Esophagus muscularis mucosa (tissue), 4 donors: ENCODE data around the gene DBF4B. TPM values are rescaled to one million over a fixed set of nuclear protein-coding genes. Genes with fewer than 3 reads are reported as not detected.

Source experiments
- DNase-seq: peaks from one replicate; pipeline ENCODE4 v3.0.0-alpha.2; 2017; ENCODE audit errors: extremely low spot score
- H3K27ac ChIP-seq, 4 donors: fragments of 200-600 bp; sonication (generic); replicated peaks in 1 of 4; 1 replicate in 3 of 4; 2 replicates in 1 of 4; pipeline ENCODE4 v1.5.1; 2016 to 2019; ENCODE audit warnings: mild to moderate bottlenecking in 1 of 4
- H3K27me3 ChIP-seq, 4 donors: fragments of 200-600 bp; sonication (generic); one replicate each; pipeline versions ENCODE4 v1.5.1 to v1.6.0; 2016 to 2019
- H3K36me3 ChIP-seq, 4 donors: fragments of 200-600 bp; sonication (generic); one replicate each; pipeline ENCODE4 v1.5.1; 2016 to 2019
- H3K4me1 ChIP-seq, 4 donors: fragments of 200-600 bp; sonication (generic); one replicate each; pipeline ENCODE4 v1.5.1; 2016 to 2019
- H3K4me3 ChIP-seq, 4 donors: fragments of 200-600 bp; sonication (generic); 1 replicate in 2 of 4; 2 replicates in 2 of 4; pipeline ENCODE4 v1.5.1; 2016 to 2019; ENCODE audit warnings: mild to moderate bottlenecking in 4 of 4, moderate library complexity in 1 of 4
- H3K9me3 ChIP-seq, 4 donors: fragments of 200-600 bp; sonication (generic); 1 replicate in 3 of 4; 2 replicates in 1 of 4; pipeline ENCODE4 v1.5.1; 2016 to 2019
- EP300 ChIP-seq: sonication (generic); formaldehyde crosslinking; IDR thresholded peaks from one replicate; pipeline ENCODE4 v1.6.1; 2017; ENCODE audit warnings: antibody characterized with exemption
- POLR2A ChIP-seq: fragments of 450-650 bp; IDR thresholded peaks from one replicate; pipeline ENCODE4 v1.6.1; 2017; ENCODE audit warnings: antibody characterized with exemption, moderate library complexity, mild to moderate bottlenecking, low read depth
- POLR2AphosphoS5 ChIP-seq, 2 donors: sonication (generic); formaldehyde crosslinking; IDR thresholded peaks; one replicate each; pipeline ENCODE4 v1.6.1; 2017; ENCODE audit warnings: antibody characterized with exemption in 2 of 2
- WGBS: methylation state at CpG from one replicate; pipeline ENCODE4 v1.1.5; 2018; 5-methylcytosine and 5-hydroxymethylcytosine counted together
- intact Hi-C: fragments of 100-400 bp; cut with DNase I; formaldehyde crosslinking; loops from one replicate; pipeline ENCODE4 v1.15.1; 2023
- total RNA-seq, 4 donors: library from RNA; depleted of rRNA; stranded (reverse); fragments of >200 nt; gene quantifications; one replicate each; pipeline versions ENCODE4 v1.1.0 to v1.2.1, GENCODE V29; 2016
- TF ChIP-seq, protein P1 (sequence below), 3 experiments: fragments of 200-600 bp in 2 of 3; fragments of 450-650 bp in 1 of 3; sonication (generic) in 2 of 3; IDR thresholded peaks; one replicate each; pipeline ENCODE4 v1.5.1; 2017 to 2019; ENCODE audit warnings: antibody characterized with exemption in 3 of 3, mild to moderate bottlenecking in 2 of 3, moderate library complexity in 1 of 3

Gene DBF4B
- total RNA-seq, 4 donors from 2014 or later: 3.7 to 7.5 (median 5.2) TPM

DNA sequence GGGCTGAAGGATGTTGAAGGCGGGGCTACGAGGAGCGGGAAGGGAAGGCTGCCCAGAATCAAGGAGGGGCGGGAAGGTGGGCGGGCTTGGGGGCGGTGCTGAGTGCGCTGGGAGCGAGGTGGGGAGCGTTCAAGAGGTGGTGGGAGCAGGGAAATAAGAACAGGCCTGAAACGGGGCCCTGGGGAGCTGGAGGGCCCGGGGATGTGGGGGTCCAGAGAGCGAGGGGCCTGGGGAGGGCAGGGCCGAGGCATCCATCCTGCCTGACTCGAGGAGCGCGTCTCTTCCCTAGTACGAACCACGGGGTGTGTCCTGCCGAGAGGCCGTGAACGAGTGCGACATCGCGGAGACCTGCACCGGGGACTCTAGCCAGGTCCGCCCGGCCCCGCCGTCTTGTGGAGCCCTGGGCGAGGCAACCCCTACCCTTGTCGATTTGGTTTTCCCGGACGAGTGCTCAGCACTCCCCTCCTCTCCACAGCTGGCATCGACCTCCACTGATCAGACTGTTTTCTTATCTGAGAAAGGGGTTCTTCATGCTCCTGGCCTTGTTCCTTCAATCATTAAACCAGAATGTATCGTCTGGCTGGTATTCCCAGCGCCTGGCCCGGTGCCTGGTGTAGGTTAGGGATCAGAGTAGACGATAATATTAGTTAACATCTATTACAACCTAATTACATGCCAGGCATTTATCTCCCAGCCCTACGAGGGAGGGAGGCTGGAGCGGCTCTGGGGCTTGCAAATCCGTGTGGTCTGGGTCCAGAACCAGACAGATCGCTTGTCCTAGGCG lies 67.6 kb downstream of the DBF4B start:
- peaks cover 29 to 42% (median 38%) of the 10 kb centered on the region in 4 donors for H3K4me1 ChIP-seq
- WGBS: 7% methylated on average over 33 of the region's 43 CpGs
- TF ChIP-seq POLR2AphosphoS5 (IDR thresholded peaks at IDR 0.05) (peak in 1 of 2 donors; percentile 51), EP300 (no peak)
- no peaks in the 10 kb centered on the region for H3K9me3 ChIP-seq
- no peaks in the 10 kb centered on the region for H3K36me3 ChIP-seq
- intact Hi-C loops: loop anchor here (1.0 to 5.0 kb wide), 4 partner anchors 56 to 356 kb away; partner anchors contain the start of genes GJC1 and PLCD3
- peak overlapping the region; percentile 58 to 80 (median 76) for H3K27ac ChIP-seq
- DNase-seq: no peak
- H3K4me3 ChIP-seq: peak overlapping the region; percentile 60 to 67 (median 63)
- H3K27me3 ChIP-seq: peaks cover 0 to 35% (median 9%) of the 10 kb centered on the region in 4 donors

- H3K9me3 ChIP-seq: no peaks in the 10 kb centered on the region
- peaks cover 36 to 50% (median 46%) of the 10 kb centered on the region in 4 donors for H3K4me1 ChIP-seq
- 85% methylated on average over 16 of the region's 19 CpGs for WGBS
- H3K27me3 ChIP-seq: peaks cover 0 to 28% (median 8%) of the 10 kb centered on the region in 4 donors
- no peaks in the 10 kb centered on the region for H3K36me3 ChIP-seq
- no peak for DNase-seq
- intact Hi-C loops: loop anchor here (5.0 kb wide), 2 partner anchors 55 to 355 kb away; partner anchors contain the start of genes GJC1 and PLCD3
- H3K4me3 ChIP-seq: no peak overlapping the region
- no peak for TF ChIP-seq POLR2A
- TF ChIP-seq, protein P1, sequence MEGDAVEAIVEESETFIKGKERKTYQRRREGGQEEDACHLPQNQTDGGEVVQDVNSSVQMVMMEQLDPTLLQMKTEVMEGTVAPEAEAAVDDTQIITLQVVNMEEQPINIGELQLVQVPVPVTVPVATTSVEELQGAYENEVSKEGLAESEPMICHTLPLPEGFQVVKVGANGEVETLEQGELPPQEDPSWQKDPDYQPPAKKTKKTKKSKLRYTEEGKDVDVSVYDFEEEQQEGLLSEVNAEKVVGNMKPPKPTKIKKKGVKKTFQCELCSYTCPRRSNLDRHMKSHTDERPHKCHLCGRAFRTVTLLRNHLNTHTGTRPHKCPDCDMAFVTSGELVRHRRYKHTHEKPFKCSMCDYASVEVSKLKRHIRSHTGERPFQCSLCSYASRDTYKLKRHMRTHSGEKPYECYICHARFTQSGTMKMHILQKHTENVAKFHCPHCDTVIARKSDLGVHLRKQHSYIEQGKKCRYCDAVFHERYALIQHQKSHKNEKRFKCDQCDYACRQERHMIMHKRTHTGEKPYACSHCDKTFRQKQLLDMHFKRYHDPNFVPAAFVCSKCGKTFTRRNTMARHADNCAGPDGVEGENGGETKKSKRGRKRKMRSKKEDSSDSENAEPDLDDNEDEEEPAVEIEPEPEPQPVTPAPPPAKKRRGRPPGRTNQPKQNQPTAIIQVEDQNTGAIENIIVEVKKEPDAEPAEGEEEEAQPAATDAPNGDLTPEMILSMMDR (IDR thresholded peaks at IDR 0.05): no peak
- TF ChIP-seq EP300: no peak
- TF ChIP-seq POLR2AphosphoS5 (IDR thresholded peaks at IDR 0.05): no peak
- no peak overlapping the region for H3K27ac ChIP-seq
Measured at GRCh38 chr17:44776628-44777393, 68.3 kb downstream of the DBF4B start.

DNA sequence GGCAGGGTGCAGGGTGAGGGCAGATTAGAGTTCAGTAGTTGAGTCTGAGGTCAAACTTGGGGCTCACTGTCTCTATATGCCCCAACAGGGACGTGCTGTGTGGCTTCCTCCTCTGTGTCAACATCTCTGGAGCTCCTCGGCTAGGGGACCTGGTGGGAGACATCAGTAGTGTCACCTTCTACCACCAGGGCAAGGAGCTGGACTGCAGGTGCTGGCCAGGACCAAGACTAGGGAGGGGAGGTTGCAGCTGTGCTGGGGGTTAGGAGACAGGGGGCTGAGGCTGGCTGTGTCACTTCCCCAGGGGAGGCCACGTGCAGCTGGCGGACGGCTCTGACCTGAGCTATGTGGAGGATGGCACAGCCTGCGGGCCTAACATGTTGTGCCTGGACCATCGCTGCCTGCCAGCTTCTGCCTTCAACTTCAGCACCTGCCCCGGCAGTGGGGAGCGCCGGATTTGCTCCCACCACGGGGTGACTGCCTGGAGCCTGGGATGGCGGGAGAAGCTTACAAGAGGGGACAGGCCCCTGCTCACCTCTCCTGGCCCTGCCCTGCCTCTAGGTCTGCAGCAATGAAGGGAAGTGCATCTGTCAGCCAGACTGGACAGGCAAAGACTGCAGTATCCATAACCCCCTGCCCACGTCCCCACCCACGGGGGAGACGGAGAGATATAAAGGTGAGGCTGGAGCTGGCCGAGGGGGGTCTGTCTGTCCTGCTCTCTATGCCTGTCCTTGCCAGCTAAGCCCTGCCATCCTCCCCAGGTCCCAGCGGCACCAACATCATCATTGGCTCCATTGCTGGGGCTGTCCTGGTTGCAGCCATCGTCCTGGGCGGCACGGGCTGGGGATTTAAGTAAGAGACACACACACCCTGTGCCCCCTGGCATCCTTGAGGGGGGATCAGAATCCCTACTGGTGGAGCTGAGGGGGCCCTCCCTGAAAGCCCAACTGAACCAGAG lies 69.2 kb downstream of the DBF4B start:
- Histone ChIP-seq H3K27me3 (peaks cover 0 to 19% (median 1%) of the 10 kb centered on the region in 4 donors), H3K27ac (no peak overlapping the region), H3K36me3 (no peaks in the 10 kb centered on the region), H3K9me3 (no peaks in the 10 kb centered on the region), H3K4me1 (peaks cover 44 to 58% (median 54%) of the 10 kb centered on the region in 4 donors), H3K4me3 (no peak overlapping the region)
- WGBS: 91% methylated on average over 14 of the region's 20 CpGs
- no peak for TF ChIP-seq EP300
- no peak for TF ChIP-seq POLR2AphosphoS5 (IDR thresholded peaks at IDR 0.05)
- TF ChIP-seq, protein P1 (IDR thresholded peaks at IDR 0.05): no peak
- no peak for TF ChIP-seq POLR2A
- intact Hi-C loops: loop anchor here (5.0 kb wide), 2 partner anchors 55 to 355 kb away; partner anchors contain the start of genes GJC1 and PLCD3
- no peak for DNase-seq

GRCh38 chr17:44778656-44779210 lies 70.3 kb downstream of the DBF4B start:
- intact Hi-C loops: loop anchor here (1.0 to 5.0 kb wide), 3 partner anchors 54 to 354 kb away; partner anchors contain the start of genes GJC1 and PLCD3
- peaks cover 54 to 66% (median 60%) of the 10 kb centered on the region in 4 donors for H3K4me1 ChIP-seq
- H3K36me3 ChIP-seq: no peaks in the 10 kb centered on the region
- H3K27ac ChIP-seq: peak overlapping the region; percentile 50 to 78 (median 74)
- peaks cover 0 to 9% (median 0%) of the 10 kb centered on the region in 4 donors for H3K27me3 ChIP-seq
- DNase-seq: no peak
- peak overlapping the region; percentile 49 to 63 (median 50) for H3K4me3 ChIP-seq
- H3K9me3 ChIP-seq: no peaks in the 10 kb centered on the region
- 45% methylated on average over 4 of the region's 10 CpGs for WGBS
- no peak for TF ChIP-seq EP300
- no peak for TF ChIP-seq POLR2A
- TF ChIP-seq, protein P1 (IDR thresholded peaks at IDR 0.05): no peak
